ENCODE measurements around the gene WDR82.
A peak's percentile ranks its signal among the peaks of the same experiment; 100 is the strongest.

The WDR82 gene

GRCh38 chr3:52246728-52247408 lies 31.6 kb downstream of the WDR82 start:
- H3K4me3 ChIP-seq (ENCODE audit: low read depth, low read length), result peak overlapping the region; percentile 81
- no peak for TF ChIP-seq CTCF (IDR thresholded peaks at IDR 0.05; ENCODE audit: borderline replicate concordance, insufficient read depth, low read depth, low read length)

- no peak for TF ChIP-seq CTCF (IDR thresholded peaks at IDR 0.05; ENCODE audit: borderline replicate concordance, insufficient read depth, low read depth, low read length)
- peak overlapping the region; percentile 81 for H3K4me3 ChIP-seq (ENCODE audit: low read depth, low read length)
These were observed 32.2 kb downstream of the WDR82 start for GRCh38 chr3:52246264-52246620.

- no peak for TF ChIP-seq CTCF (IDR thresholded peaks at IDR 0.05; ENCODE audit: borderline replicate concordance, insufficient read depth, low read depth, low read length)
These were observed 32.9 kb downstream of the WDR82 start, which contains the start of gene PPM1M for GRCh38 chr3:52245322-52246263. Gene PPM1M (plus strand): TSS chr3:52245759. CDS start chr3:52245825, 66 bp downstream.

GRCh38 chr3:52243791-52244628 lies 34.4 kb downstream of the WDR82 start:
- peak overlapping the region; percentile 81 for H3K4me3 ChIP-seq (ENCODE audit: low read depth, low read length)
- no peak for TF ChIP-seq CTCF (IDR thresholded peaks at IDR 0.05; ENCODE audit: borderline replicate concordance, insufficient read depth, low read depth, low read length)

More at GRCh38 chr3:52245322-52246263, 32.9 kb downstream of the WDR82 start, which contains the start of gene PPM1M:
- H3K4me3 ChIP-seq (ENCODE audit: low read depth, low read length), result peak within 1 kb of the TSS; percentile 81

GRCh38 chr3:52242039-52242438 lies 36.4 kb downstream of the WDR82 start:
- TF ChIP-seq CTCF (IDR thresholded peaks at IDR 0.05; ENCODE audit: borderline replicate concordance, insufficient read depth, low read depth, low read length), result no peak
- H3K4me3 ChIP-seq (ENCODE audit: low read depth, low read length), result no peak overlapping the region

GRCh38 chr3:52240886-52241370 lies 37.5 kb downstream of the WDR82 start:
- TF ChIP-seq CTCF (IDR thresholded peaks at IDR 0.05; ENCODE audit: borderline replicate concordance, insufficient read depth, low read depth, low read length), result no peak
- no peak overlapping the region for H3K4me3 ChIP-seq (ENCODE audit: low read depth, low read length)

All from GM12875 (cell line).